ENCODE measurements around the gene MDM2. TPM values are rescaled to one million over a fixed set of nuclear protein-coding genes. Genes with fewer than 3 reads are reported as not detected.

MDM2 gene
- total and polyA plus RNA-seq, 9 of the 15 experiments (the other 6 are each of a cell fraction or from before 2014, with no cell fraction given): 13.6 to 100 (median 49.0) TPM

- peak; percentile 62 for TF ChIP-seq TFE3 (CRISPR knock-in tag; IDR thresholded peaks at IDR 0.05)
- TF ChIP-seq CBFA2T3 (IDR thresholded peaks at IDR 0.05): peak; percentile 80
- TF ChIP-seq ZNF24 (IDR thresholded peaks at IDR 0.05): no peak
- TF ChIP-seq USF2 (CRISPR knock-in tag; IDR thresholded peaks at IDR 0.05): peak; percentile 54
- TF ChIP-seq LARP7 (IDR thresholded peaks at IDR 0.05): no peak
- TF ChIP-seq CBFA2T2 (conservative IDR thresholded peaks at IDR 0.05): peak; percentile 72
- TF ChIP-seq USF1 (CRISPR knock-in tag; IDR thresholded peaks at IDR 0.05): peak; percentile 56
- TF ChIP-seq HMGN3 (IDR thresholded peaks at IDR 0.05; ENCODE audit: borderline replicate concordance, extremely low read depth, insufficient read length, low read depth, low read length): no peak
- TF ChIP-seq ARID1B (IDR thresholded peaks at IDR 0.05): peak; percentile 58; the same call in 1 of the 2 replicates
- TF ChIP-seq BHLHE40 (IDR thresholded peaks at IDR 0.05; ENCODE audit: low read length): peak; percentile 57; the same call in 1 of the 2 replicates
- no peak for TF ChIP-seq SMAD3 (CRISPR knock-in tag; conservative IDR thresholded peaks at IDR 0.05)
- TF ChIP-seq TEAD4 (IDR thresholded peaks at IDR 0.05; ENCODE audit: low read length): peak; percentile 75
- TF ChIP-seq TEAD4 (CRISPR knock-in tag; IDR thresholded peaks at IDR 0.05; ENCODE audit: borderline replicate concordance): no peak
- no peak for TF ChIP-seq KLF10 (CRISPR knock-in tag; IDR thresholded peaks at IDR 0.05)
- no peak for TF ChIP-seq NELFE (IDR thresholded peaks at IDR 0.05; ENCODE audit: insufficient read depth, insufficient read length)
- TF ChIP-seq ZNF449 (CRISPR knock-in tag; IDR thresholded peaks at IDR 0.05): no peak
- peak; percentile 63 for TF ChIP-seq TCF3 (CRISPR knock-in tag; IDR thresholded peaks at IDR 0.05)
- no peak for TF ChIP-seq SRSF7 (optimal IDR thresholded peaks at IDR 0.05; ENCODE audit: low read depth, low read length)
These were observed 57.6 kb downstream of the MDM2 start (continued) for GRCh38 chr12:68865399-68866164.

All from K562 (cell line).